M059J (cell line): Measurements from ENCODE around the gene GNAT1. TPM values are rescaled to one million over a fixed set of nuclear protein-coding genes. Genes with fewer than 3 reads are reported as not detected.
"Not testable (repeated sequence)": the region's sequence is repeated elsewhere in the genome, so short reads cannot be mapped to it uniquely, and the experiment has no call there.

Experiments
- DNase-seq: peaks from one replicate; pipeline ENCODE4 v3.0.0-alpha.2; 2012; ENCODE audit warnings: low read depth
- total RNA-seq: library from RNA; depleted of rRNA; stranded (reverse); fragments of >200 nt; shearing (Covaris generic); gene quantifications from 2 replicates; pipeline ENCODE4 v1.2.3, GENCODE V29; 2014; rRNA removed

GNAT1 gene
- total RNA-seq, 1 experiment from 2014 or later = not detected

DNA sequence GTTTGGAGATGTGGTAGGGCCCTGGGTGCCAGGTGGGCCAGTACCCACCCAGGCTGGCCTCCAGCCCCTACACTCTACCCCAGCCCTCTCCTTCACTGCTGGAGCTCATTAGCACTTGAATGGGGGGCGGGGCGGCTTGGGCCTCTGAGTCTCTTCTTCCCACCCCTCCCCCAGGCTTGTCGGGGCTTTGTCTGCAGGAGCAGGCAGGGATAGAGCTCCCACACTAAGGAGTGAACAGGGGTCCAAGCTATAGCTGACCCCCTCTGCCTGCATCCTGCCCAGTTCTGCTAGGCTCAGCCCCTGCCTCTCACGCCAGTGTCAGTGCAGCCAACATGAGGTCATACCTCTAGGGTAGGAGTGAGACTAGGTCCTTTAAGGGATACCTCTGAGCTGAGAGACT is 49.8 kb downstream of the GNAT1 start:
- no peak for DNase-seq

DNA sequence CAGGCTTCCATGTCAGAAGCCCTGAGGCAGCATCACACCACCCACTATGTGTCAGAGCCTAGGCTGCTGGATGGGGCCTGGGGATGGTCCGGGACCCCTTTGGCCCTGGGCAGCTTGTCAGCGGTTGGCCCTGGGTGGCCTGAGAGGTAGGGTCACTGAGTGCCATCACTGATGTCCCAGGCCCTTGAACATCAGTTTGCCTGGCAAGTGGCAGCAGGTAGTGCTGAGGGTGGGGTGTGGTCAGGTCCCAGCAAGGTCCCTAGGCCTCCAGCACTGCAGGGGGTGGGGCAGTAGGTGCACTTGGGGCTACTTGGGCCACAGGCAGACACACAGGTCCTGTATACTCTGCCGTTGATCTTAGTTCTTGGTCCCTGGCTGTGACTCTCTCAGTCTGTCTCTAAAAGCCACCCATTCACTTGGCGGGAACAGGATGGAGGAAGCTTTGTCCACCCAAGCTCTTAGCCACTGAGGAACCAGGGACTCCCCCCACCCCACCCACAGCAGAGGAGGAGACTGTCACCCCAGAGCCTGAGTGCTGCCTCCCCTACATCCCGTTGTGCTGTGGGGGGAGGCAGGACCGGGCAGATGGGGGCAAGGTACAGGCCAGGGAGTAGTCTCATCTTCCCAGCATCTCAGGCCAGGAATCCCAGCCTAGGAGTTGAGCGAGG is 50.4 kb downstream of the GNAT1 start:
- DNase-seq = no peak

DNA sequence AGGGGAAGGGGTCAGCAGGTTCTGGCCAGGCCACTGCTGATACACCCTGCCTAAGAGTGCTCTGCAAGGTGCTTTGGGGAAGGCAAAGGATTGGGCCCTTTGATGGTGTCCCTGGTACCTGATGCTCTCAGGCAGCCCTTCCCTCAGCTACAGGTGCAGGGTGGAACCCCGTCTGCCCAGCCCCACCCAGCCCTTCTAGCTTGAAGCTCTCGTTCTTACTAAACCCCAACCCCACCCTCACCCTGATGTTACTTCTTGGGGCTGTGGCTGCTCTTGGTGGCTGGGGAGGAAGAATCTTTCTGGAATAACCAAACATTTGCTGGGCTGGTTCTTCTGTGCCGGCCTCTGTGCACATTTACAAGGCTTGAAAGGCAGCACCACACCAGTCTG is 51.0 kb downstream of the GNAT1 start:
- no peak for DNase-seq

DNA sequence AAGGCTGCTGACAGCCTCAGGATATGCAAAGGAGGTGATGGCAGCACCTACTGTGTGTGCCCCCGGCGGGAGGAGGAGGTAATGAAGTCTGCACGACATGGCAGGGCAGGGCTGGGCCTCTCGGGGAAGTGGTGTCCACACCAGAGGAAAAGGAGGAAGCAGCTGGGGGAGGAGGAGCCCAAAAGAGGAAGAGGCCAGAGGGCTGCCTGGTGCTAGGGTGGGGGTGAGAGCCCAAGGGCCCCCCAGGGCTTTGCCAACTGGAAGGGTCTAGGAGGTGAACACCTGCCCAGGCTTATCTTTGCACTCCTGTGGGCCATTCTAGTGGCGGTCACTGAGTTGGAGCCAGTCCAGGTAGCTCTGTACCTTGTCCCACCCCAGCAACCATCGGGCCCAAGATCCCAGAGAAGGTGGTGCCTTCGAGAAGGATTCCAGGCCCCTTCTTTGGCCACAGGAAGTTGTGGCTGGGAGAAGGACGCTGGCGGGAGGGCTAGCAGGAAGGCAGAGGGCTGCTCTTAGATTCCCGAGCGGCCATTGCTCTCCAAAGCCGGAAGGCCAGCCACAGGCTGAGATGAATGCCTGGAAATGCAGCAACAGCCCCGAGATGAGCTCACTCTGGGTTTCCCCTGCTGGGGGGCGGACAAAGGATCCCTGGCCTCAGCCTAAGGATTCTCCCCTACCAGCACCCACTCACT is 51.6 kb downstream of the GNAT1 start:
- DNase-seq = peak; percentile 56

DNA sequence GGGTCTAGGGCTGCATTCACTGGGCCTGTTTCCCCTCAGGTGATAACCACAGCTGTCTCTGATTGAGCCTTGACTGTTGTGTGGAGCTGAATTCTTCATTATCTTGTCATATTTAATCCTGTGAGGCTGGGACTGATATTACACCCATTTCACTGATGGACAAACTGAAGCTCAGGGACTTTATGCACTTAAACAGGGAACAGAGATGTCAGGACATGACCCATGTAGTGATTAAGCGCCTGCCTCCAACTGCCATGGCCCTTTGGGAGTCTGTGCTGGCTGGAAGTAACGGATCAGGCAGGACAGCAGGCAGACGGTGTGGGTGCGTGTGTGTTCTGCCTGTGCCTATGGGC is 52.1 kb downstream of the GNAT1 start:
- no peak for DNase-seq

DNA sequence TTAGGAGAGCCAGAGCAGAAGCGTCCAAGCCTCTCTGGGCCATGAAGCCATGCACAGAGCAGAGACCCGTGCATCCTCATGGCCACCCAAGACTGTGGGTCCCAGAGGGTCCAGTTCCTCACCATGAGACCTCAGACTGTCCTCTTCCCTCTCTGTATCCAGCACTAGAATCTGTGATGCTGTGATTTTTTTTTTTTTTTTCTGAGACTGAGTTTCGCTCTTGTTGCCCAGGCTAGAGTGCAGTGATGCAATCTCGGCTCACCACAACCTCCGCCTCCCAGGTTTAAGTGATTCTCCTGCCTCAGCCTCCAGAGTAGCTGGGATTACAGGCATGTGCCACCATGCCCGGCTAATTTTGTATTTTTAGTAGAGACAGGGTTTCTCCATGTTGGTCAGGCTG is 53.4 kb downstream of the GNAT1 start:
- not testable (repeated sequence) for DNase-seq

DNA sequence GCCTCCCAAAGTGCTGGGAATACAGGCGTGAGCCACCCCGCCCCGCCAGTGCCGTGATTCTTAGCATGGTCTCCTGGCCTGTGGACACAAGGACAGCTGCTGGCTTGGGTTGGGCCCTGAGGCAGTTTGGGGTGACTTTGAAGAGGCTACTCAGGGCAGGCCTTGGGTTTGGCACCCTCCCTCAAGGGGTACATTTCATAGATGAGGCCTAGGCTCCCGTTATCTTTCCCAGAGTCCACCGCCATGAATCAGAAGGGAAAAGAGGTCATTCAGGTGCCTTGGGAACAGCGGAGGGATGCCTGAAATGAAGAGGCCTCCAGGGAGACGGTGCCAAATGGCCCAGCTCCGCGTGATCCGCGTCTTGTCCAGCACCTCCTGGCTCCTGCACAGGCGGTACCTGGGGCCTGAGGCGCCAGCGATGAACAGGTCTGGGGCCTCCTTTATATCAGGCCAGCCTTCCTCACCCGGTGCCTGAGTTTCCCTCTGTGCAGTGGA is 53.9 kb downstream of the GNAT1 start:
- peak; percentile 59 for DNase-seq

DNA sequence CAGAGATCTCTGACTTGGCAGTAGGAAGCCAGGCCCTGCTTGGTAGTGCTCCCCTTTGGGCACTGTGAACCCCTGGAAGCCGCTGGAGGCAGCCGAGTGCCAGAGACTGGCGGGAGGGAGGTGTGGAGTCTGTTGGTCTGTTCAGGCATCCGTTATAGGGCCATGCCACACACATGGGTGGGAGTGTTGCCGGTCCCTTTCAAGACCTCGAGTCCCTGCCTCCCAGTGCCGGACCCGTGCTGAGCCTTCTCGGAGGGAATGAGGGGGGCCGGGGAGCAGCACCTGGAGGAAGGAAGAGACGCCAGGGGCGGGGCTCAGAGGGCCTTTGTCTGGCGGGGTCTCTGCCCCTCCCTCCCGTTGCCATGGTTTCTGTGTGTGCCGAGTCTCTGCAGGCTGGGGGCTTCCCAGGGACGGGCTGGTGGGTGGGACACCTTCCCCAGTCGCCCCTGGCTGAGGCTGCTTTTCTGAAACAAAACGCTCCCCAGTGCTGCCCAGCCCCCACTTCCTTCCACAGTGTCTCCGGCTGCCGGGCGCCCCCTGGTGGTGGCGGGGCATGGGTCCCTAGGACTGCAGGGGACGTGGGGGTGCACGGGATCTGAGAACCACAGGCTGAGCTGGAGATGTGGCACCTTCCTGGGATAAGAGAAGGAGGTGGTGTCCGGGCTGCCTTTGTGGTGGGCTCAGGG is 54.6 kb downstream of the GNAT1 start:
- peak; percentile 66 for DNase-seq

DNA sequence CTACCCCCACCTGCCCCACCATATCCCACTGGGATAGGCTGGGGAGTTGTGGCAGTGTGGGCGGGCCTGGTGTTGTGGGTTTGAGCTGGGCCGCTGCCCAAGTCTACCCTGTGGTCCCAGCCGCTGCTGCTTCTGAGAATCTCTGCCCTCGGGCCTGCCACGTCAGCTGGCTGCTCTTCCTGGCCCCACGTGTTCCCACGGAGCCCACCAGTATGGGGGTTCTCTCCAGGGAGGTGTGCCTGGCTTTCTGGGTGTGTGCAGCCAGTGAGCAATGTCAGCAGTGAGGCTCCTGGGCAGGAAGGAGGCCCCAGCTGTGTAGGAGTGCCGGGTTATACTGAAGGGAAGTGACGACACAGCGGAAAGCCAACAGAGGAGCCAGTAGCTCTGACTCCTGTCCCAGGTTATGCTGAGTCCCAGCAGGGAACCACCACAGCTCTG is 55.1 kb downstream of the GNAT1 start:
- DNase-seq = peak; percentile 97

Other genes with a start within 250 kb of the GNAT1 start
- 18.0 and 37.1 TPM in 2 replicates for gene RBM5, start 102.7 kb upstream of the GNAT1 start, total RNA-seq
- 3.7 and 6.6 TPM in 2 replicates for gene SEMA3F, start 36.3 kb upstream of the GNAT1 start, total RNA-seq
- 0.89 and 0.96 TPM in 2 replicates for gene SLC38A3, start 13.7 kb downstream of the GNAT1 start, total RNA-seq
- gene GNAI2, start 44.6 kb downstream of the GNAT1 start, total RNA-seq = 232 and 259 TPM in 2 replicates
- 12.0 and 22.5 TPM in 2 replicates for gene SEMA3B, start 77.5 kb downstream of the GNAT1 start, total RNA-seq
- gene LSMEM2, start 87.5 kb downstream of the GNAT1 start, total RNA-seq = not detected in 2 replicates
- gene IFRD2, start 100.8 kb downstream of the GNAT1 start, total RNA-seq = 49.3 and 50.4 TPM in 2 replicates
- 1.6 and 3.0 TPM in 2 replicates for gene HYAL3, start 107.8 kb downstream of the GNAT1 start, total RNA-seq
- gene NAA80, start 107.8 kb downstream of the GNAT1 start, total RNA-seq = 6.9 and 8.9 TPM in 2 replicates
- gene HYAL1, start 112.0 kb downstream of the GNAT1 start, total RNA-seq = not detected in 2 replicates
- 48.2 and 59.5 TPM in 2 replicates for gene HYAL2, start 131.1 kb downstream of the GNAT1 start, total RNA-seq
- gene TUSC2, start 136.6 kb downstream of the GNAT1 start, total RNA-seq = 23.7 and 25.4 TPM in 2 replicates
- gene RASSF1, start 149.2 kb downstream of the GNAT1 start, total RNA-seq = 12.7 and 16.1 TPM in 2 replicates
- gene ZMYND10, start 154.1 kb downstream of the GNAT1 start, total RNA-seq = 0.37 and 3.2 TPM in 2 replicates
- gene NPRL2, start 159.2 kb downstream of the GNAT1 start, total RNA-seq = 15.6 and 27.9 TPM in 2 replicates
- 32.8 and 49.9 TPM in 2 replicates for gene CYB561D2, start 159.3 kb downstream of the GNAT1 start, total RNA-seq
- gene TMEM115, start 167.9 kb downstream of the GNAT1 start, total RNA-seq = 28.0 and 38.2 TPM in 2 replicates